Vagina (tissue), 2 donors: Measurements from ENCODE around the gene LIF. TPM values are rescaled to one million over a fixed set of nuclear protein-coding genes. Genes with fewer than 3 reads are reported as not detected.

Experiments
- DNase-seq, 2 donors: peaks; one replicate each; pipeline ENCODE4 v3.0.0-alpha.2; 2017; ENCODE audit errors: extremely low spot score in 2 of 2
- H3K27ac ChIP-seq: fragments of 200-600 bp; sonication (generic); one replicate; pipeline ENCODE4 v1.5.1; 2019
- H3K27me3 ChIP-seq: fragments of 200-600 bp; sonication (generic); one replicate; pipeline ENCODE4 v1.5.1; 2019
- H3K36me3 ChIP-seq, 2 donors: fragments of 200-600 bp; sonication (generic); one replicate each; pipeline ENCODE4 v1.5.1; 2017 to 2019
- H3K4me1 ChIP-seq: fragments of 200-600 bp; sonication (generic); one replicate; pipeline ENCODE4 v1.5.1; 2019
- H3K4me3 ChIP-seq, 2 donors: fragments of 200-600 bp; sonication (generic); 1 replicate in 1 of 2; 2 replicates in 1 of 2; pipeline ENCODE4 v1.5.1; 2016 to 2019
- H3K9me3 ChIP-seq: fragments of 200-600 bp; sonication (generic); one replicate; pipeline ENCODE4 v1.5.1; 2019
- CTCF ChIP-seq, 3 experiments: fragments of 450-650 bp in 2 of 3; fragments of 200-600 bp in 1 of 3; sonication (generic) in 1 of 3; IDR thresholded peaks; one replicate each; pipeline ENCODE4 v1.5.1; 2017 to 2019; ENCODE audit warnings: antibody characterized with exemption in 3 of 3, mild to moderate bottlenecking in 2 of 3, moderate library complexity in 2 of 3
- POLR2A ChIP-seq, 2 donors: fragments of 450-650 bp; IDR thresholded peaks; one replicate each; pipeline ENCODE4 v1.6.1; 2017; ENCODE audit warnings: antibody characterized with exemption in 2 of 2, mild to moderate bottlenecking in 2 of 2, moderate library complexity in 2 of 2
- POLR2AphosphoS5 ChIP-seq, 2 donors: sonication (generic); formaldehyde crosslinking; IDR thresholded peaks; one replicate each; pipeline ENCODE4 v1.9.0; 2017; ENCODE audit warnings: antibody characterized with exemption in 2 of 2, mild to moderate bottlenecking in 2 of 2, low read depth in 1 of 2; ENCODE audit not compliant: insufficient read depth in 1 of 2
- intact Hi-C: fragments of 100-400 bp; cut with DNase I; formaldehyde crosslinking; loops from one replicate; pipeline ENCODE4 v1.15.1; 2023
- total RNA-seq: library from RNA; depleted of rRNA; stranded (reverse); fragments of >200 nt; gene quantifications from one replicate; pipeline ENCODE4 v1.2.3, GENCODE V29; 2016

The LIF gene
- total RNA-seq, 1 donor from 2014 or later: 0.49 TPM

GRCh38 chr22:30275625-30276024, 29.1 kb upstream of the LIF start:
- intact Hi-C loops: no loop called here
- DNase-seq: no peak
- no peak overlapping the region for H3K27ac ChIP-seq
- TF ChIP-seq POLR2A (IDR thresholded peaks at IDR 0.05) (no peak), CTCF (IDR thresholded peaks at IDR 0.05) (no peak), POLR2AphosphoS5 (IDR thresholded peaks at IDR 0.05; ENCODE audit: insufficient read depth in 1 of 2, low read depth in 1 of 2) (no peak)
- peaks cover 36% of the 10 kb centered on the region for H3K4me1 ChIP-seq
- no peaks in the 10 kb centered on the region for H3K36me3 ChIP-seq
- H3K4me3 ChIP-seq: no peak overlapping the region
- H3K27me3 ChIP-seq: no peaks in the 10 kb centered on the region
- no peaks in the 10 kb centered on the region for H3K9me3 ChIP-seq

DNA sequence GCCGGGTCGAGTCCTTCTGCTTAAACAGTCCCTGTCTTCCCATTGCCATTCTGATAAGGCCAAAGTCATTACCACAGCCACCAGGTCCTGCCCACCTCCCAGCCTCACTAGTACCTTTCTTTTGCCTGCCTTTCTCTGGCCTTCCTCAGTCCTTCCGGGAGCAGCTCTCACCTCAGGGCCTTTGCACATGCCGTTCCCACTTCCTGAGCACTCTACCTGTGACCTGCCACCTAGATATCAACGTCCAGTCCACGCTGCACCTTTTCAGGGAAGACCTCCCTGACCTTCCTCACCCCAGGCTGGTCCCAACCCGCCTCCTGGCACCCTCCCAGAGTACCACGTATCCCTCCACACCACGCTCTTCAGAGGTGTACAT, 27.9 kb upstream of the LIF start:
- no peaks in the 10 kb centered on the region for H3K27me3 ChIP-seq
- DNase-seq: no peak
- intact Hi-C loops: no loop called here
- H3K36me3 ChIP-seq: no peaks in the 10 kb centered on the region
- peaks cover 30% of the 10 kb centered on the region for H3K4me1 ChIP-seq
- no peak overlapping the region for H3K4me3 ChIP-seq
- no peak overlapping the region for H3K27ac ChIP-seq
- no peaks in the 10 kb centered on the region for H3K9me3 ChIP-seq
- TF ChIP-seq POLR2AphosphoS5 (IDR thresholded peaks at IDR 0.05; ENCODE audit: insufficient read depth in 1 of 2, low read depth in 1 of 2) (no peak), CTCF (IDR thresholded peaks at IDR 0.05) (no peak), POLR2A (IDR thresholded peaks at IDR 0.05) (no peak)

- no peaks in the 10 kb centered on the region for H3K27me3 ChIP-seq
- no peaks in the 10 kb centered on the region for H3K36me3 ChIP-seq
- H3K4me1 ChIP-seq: peaks cover 27% of the 10 kb centered on the region
- TF ChIP-seq POLR2A (IDR thresholded peaks at IDR 0.05) (no peak), POLR2AphosphoS5 (IDR thresholded peaks at IDR 0.05; ENCODE audit: insufficient read depth in 1 of 2, low read depth in 1 of 2) (no peak)
- H3K9me3 ChIP-seq: no peaks in the 10 kb centered on the region
- no peak overlapping the region for H3K4me3 ChIP-seq
- DNase-seq: no peak
- no peak overlapping the region for H3K27ac ChIP-seq
- intact Hi-C loops: no loop called here
Measured at GRCh38 chr22:30273711-30274436, 27.3 kb upstream of the LIF start.

GRCh38 chr22:30272781-30273601, 26.4 kb upstream of the LIF start:
- DNase-seq: no peak
- Histone ChIP-seq H3K4me3 (no peak overlapping the region), H3K9me3 (no peaks in the 10 kb centered on the region), H3K4me1 (peaks cover 18% of the 10 kb centered on the region), H3K27me3 (no peaks in the 10 kb centered on the region), H3K27ac (no peak overlapping the region), H3K36me3 (no peaks in the 10 kb centered on the region)
- TF ChIP-seq CTCF (IDR thresholded peaks at IDR 0.05) (no peak), POLR2A (IDR thresholded peaks at IDR 0.05) (no peak), POLR2AphosphoS5 (IDR thresholded peaks at IDR 0.05; ENCODE audit: insufficient read depth in 1 of 2, low read depth in 1 of 2) (no peak)
- intact Hi-C loops: no loop called here

DNA sequence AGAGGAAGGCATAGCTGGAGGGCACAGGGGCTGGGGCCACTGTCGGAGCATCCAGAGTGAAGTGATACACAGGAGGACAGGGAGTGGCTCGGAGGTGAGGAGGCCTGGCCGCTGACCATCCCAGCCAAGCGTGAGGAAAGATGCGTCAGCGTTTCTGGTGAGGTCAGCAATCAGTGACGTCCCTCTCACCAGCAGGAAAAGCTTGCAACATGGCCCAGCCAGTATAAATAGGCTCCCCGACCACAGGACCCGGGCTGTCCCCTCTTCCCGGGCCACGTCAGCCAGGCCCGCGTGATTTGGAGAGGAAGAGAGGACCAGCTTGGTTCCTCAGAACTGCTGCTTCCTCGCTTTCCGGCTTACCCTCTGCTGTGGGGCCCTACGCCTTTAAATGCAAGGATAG, 24.3 kb upstream of the LIF start:
- TF ChIP-seq CTCF (IDR thresholded peaks at IDR 0.05) (no peak), POLR2AphosphoS5 (IDR thresholded peaks at IDR 0.05; ENCODE audit: insufficient read depth in 1 of 2, low read depth in 1 of 2) (peak in 1 of 2 donors; percentile 35), POLR2A (IDR thresholded peaks at IDR 0.05) (peak in 1 of 2 donors; percentile 9)
- Histone ChIP-seq H3K36me3 (no peaks in the 10 kb centered on the region), H3K9me3 (no peaks in the 10 kb centered on the region), H3K27ac (no peak overlapping the region), H3K4me1 (no peaks in the 10 kb centered on the region), H3K4me3 (no peak overlapping the region), H3K27me3 (no peaks in the 10 kb centered on the region)
- no peak for DNase-seq
- intact Hi-C loops: no loop called here
